GM19328 (cell line): ENCODE data around the gene FKBP15.

Experiments used
- ATAC-seq: cut with Tn5 transposase; IDR thresholded peaks from one replicate; pipeline ENCODE4 v1.9.1; 2021; ENCODE audit warnings: mild to moderate bottlenecking, moderate library complexity; ENCODE audit not compliant: unreplicated experiment

The FKBP15 gene

DNA sequence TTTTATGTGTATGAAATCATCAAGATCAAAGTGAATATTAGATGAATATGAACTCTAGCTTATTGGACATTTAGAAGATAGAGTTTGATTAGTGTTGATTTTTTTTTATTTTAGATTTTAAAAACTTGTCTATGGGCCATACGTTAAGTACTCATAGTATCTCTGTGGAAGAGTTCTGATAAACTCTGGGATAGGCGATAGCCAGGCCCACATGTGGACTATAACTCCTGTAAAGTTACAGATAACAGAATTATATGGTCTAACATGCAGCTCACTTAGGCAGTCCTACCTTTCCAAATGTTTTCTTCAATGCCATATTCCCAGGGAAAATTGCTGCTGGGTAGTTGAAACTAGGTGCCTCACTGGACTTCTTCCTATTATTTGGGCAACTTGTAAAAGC lies 10.6 kb upstream of the FKBP15 start:
- ATAC-seq = no peak

GRCh38 chr9:113228130-113228665 lies 7.1 kb upstream of the FKBP15 start:
- no peak for ATAC-seq

- ATAC-seq = no peak
Measured at GRCh38 chr9:113227436-113227835, 6.4 kb upstream of the FKBP15 start.

DNA sequence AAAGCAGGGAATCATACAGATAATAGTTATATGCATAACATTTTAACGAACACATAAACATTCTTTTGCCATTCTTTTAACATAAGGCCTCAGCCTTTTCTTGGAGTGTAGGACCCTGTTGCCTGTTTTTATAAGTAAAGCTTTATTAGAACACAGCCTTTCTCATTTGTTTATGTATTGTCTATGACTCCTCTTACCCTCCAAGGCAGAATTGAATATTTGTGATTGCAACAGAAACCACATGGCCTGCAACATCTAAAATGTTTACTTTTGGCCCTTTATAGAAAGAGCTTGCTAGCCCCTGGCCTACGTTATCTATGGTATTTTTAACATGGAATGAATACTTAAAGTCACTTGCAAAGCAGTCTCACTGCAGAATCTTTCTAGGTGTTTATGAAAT lies 2.9 kb upstream of the FKBP15 start:
- no peak for ATAC-seq

GRCh38 chr9:113222482-113222841 lies 1.4 kb upstream of the FKBP15 start:
- no peak for ATAC-seq

GRCh38 chr9:113221800-113222481 lies 864 bp upstream of the FKBP15 start:
- ATAC-seq = no peak

- ATAC-seq = no peak
Measured at GRCh38 chr9:113220467-113221002, 542 bp downstream of the FKBP15 start.

- ATAC-seq = peak; percentile 44
Measured at GRCh38 chr9:113219969-113220368, 1.1 kb downstream of the FKBP15 start.

- ATAC-seq = no peak
Measured at GRCh38 chr9:113219186-113219936, 1.7 kb downstream of the FKBP15 start.

DNA sequence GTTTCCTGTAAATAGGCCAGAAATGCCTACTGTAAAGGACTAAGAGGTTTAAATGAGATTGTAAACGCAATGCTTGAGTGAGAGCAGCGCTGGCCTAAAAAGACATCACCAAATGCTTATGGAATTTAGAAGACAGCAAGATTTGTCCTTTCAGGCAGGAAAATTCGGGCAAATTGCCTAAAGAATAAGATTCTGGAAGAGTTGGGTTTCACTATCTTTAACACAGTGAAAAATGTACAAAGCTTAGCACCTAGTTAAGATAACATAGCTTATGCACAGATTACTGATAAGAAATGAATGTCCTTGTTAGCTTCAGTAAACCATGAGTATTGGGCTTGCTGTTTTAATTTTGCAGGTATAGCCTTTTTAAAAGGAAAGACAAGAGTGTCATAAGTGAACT lies 4.7 kb downstream of the FKBP15 start:
- ATAC-seq = no peak

DNA sequence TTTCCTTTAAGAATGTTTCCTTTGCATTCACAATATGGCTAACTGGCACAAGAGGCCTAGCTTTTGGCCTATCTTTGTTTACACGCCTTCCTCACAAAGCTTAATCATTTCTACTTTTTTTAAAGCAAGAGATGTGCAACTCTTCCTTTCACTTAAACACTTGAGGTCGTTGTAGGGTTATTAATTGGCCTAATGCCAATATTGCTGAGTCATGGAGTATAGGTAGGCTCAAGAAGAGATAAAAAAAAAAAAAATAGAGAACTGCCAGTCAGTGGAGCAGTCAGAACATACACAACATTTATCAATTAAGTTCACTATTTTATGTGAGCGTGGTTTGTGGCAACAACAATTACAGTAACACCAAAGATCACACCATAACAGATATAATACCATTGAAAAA lies 5.9 kb downstream of the FKBP15 start:
- ATAC-seq = no peak

DNA sequence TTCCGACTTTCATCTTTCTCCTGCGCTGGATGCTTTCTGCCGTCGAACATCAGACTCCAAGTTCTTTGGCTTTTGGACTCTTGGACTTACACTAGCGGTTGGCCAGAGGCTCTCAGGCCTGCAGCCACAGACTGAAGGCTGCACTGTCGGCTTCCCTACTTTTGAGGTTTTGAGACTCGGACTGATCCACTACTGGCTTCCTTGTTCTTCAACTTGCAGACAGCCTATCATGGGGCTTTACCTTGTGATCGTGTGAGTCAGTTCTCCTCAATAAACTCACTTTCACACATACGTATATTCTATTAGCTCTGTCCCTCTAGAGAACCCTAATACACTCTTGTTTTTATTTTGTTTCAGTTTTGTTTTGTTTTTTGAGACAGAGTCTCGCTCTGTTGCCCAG lies 10.3 kb downstream of the FKBP15 start:
- ATAC-seq = no peak

DNA sequence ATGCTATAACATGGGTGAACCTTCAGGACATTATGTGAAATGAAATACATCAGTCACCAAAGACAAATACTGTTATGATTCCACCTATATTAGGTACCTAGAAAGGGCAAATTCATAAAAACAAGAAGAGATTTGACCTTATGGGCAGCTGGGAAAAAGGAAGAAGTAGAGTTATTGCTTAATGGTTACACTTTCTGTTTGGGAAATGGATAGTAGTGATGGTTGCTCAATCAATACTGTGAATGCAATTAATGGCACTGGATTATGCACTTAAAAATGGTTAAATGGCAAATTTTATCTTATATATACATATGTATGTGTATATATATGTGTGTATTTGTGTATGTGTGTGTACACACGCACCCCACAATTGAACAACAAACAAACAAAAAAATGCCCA lies 15.2 kb downstream of the FKBP15 start:
- no peak for ATAC-seq

GRCh38 chr9:113205432-113205831 lies 15.6 kb downstream of the FKBP15 start:
- no peak for ATAC-seq

- no peak for ATAC-seq
Measured at GRCh38 chr9:113199683-113200329, 21.3 kb downstream of the FKBP15 start.

DNA sequence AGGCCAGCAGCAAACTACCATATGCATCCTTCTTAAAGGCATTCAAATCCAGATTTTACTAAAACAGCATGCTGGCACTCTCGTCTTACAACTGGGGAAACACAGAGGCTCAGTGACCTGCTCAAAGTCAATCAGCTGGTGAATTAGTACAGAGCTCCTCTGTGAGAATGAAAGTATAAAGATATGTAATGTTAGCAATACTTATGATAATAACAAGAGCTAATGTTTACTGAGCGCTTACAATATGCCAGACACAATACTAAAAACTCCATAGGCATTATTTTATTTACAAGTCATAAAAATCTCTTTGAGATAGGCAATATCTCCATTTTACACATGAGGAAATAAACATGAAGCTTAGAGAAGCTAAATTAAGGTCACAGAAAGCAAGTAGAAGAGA lies 28.6 kb downstream of the FKBP15 start:
- ATAC-seq = no peak

GRCh38 chr9:113187929-113188595 lies 33.0 kb downstream of the FKBP15 start:
- ATAC-seq = no peak

GRCh38 chr9:113186137-113186755 lies 34.8 kb downstream of the FKBP15 start:
- no peak for ATAC-seq

DNA sequence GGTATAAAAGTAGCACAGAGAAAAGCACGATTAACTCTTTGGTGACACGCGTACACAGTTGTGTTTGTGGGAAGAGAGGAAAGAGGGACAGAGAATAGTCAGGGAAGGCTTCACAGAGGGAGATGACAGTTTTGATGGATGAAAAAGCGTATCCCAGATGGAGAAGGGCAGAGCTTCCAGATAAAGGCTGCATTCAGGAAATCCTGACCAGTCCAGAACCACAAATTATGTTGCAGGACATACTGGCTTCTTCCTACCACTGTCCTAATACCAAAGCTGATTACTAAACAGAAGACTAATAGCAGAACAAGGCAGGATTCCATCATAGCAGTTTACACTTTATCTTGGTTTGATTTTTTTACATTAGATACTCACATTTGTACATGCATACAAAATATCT lies 35.8 kb downstream of the FKBP15 start:
- ATAC-seq = no peak

- ATAC-seq = no peak
Measured at GRCh38 chr9:113184539-113184938, 36.5 kb downstream of the FKBP15 start.
